ENCODE results near the gene MAP6.

DNA sequence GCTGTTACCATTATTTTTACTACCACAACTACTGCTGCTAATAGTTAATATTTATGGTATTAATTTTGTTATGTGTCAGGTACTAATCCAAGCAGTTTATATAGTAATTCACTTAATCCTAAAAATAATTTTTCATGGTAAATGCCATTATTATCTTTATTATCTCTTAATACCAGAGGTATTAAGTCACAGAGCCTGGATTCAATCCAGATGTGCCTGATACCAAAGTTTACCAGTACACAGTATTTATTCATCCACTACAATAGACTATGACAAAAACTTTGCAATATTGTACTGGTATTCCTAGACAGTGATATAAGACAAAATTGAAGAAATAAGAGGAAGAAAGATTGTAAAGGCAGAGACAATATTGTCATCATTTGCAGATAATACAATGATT lies 24.5 kb downstream of the MAP6 start:
- TF ChIP-seq CTCF (IDR thresholded peaks at IDR 0.05) (no peak), POLR2A (IDR thresholded peaks at IDR 0.05) (no peak)

Data from right lobe of liver (tissue), 4 donors.